ENCODE data around the gene FLG. TPM values are rescaled to one million over a fixed set of nuclear protein-coding genes. Genes with fewer than 3 reads are reported as not detected.
"Not testable (repeated sequence)": the region's sequence is repeated elsewhere in the genome, so short reads cannot be mapped to it uniquely, and the experiment has no call there.

Gene FLG
- 1 to 10 TPM; 2.1 to 3.6 (median 2.5) TPM for polyA plus RNA-seq (ENCODE audit: insufficient read length in 4 of 4)

GRCh38 chr1:152325111-152325510 is at the start of gene FLG:
FLG (minus strand) TSS chr1:152325239; CDS start chr1:152315456, 9,783 bp downstream.
- DNase-seq (ENCODE audit: low read depth in 4 of 4, low spot score in 3 of 4) = no peak

- no peak for DNase-seq (ENCODE audit: low read depth in 4 of 4, low spot score in 3 of 4)
These were observed 49.4 kb upstream of the FLG start for GRCh38 chr1:152374451-152374850.

- DNase-seq (ENCODE audit: low read depth in 4 of 4, low spot score in 3 of 4) = no peak
These were observed 47.6 kb upstream of the FLG start for GRCh38 chr1:152372672-152373071.

- no peak for DNase-seq (ENCODE audit: low read depth in 4 of 4, low spot score in 3 of 4)
These were observed 42.4 kb upstream of the FLG start for GRCh38 chr1:152367436-152367835.

GRCh38 chr1:152359906-152360305 is 34.9 kb upstream of the FLG start, which contains the start of gene FLG2:
FLG2 (minus strand) TSS chr1:152360006; CDS start chr1:152358884, 1,122 bp downstream.
- DNase-seq (ENCODE audit: low read depth in 4 of 4, low spot score in 3 of 4) = no peak

- DNase-seq (ENCODE audit: low read depth in 4 of 4, low spot score in 3 of 4) = no peak
These were observed 31.7 kb upstream of the FLG start for GRCh38 chr1:152356736-152357135.

GRCh38 chr1:152349611-152350010 is 24.6 kb upstream of the FLG start:
- no peak for DNase-seq (ENCODE audit: low read depth in 4 of 4, low spot score in 3 of 4)

GRCh38 chr1:152348447-152348846 is 23.4 kb upstream of the FLG start:
- DNase-seq (ENCODE audit: low read depth in 4 of 4, low spot score in 3 of 4) = no peak

GRCh38 chr1:152347116-152347728 is 22.2 kb upstream of the FLG start:
- peak; percentile 39 to 51 (median 42) for DNase-seq (ENCODE audit: low read depth in 4 of 4, low spot score in 3 of 4)

- no peak for DNase-seq (ENCODE audit: low read depth in 4 of 4, low spot score in 3 of 4)
These were observed 19.4 kb upstream of the FLG start for GRCh38 chr1:152344438-152344837.

- DNase-seq (ENCODE audit: low read depth in 4 of 4, low spot score in 3 of 4) = no peak
These were observed 18.0 kb upstream of the FLG start for GRCh38 chr1:152343006-152343405.

- no peak for DNase-seq (ENCODE audit: low read depth in 4 of 4, low spot score in 3 of 4)
These were observed 10.4 kb upstream of the FLG start for GRCh38 chr1:152335399-152335798.

- no peak for DNase-seq (ENCODE audit: low read depth in 4 of 4, low spot score in 3 of 4)
These were observed 3.9 kb upstream of the FLG start for GRCh38 chr1:152328801-152329391.

GRCh38 chr1:152313970-152314369 is 11.1 kb downstream of the FLG start:
- DNase-seq (ENCODE audit: low read depth in 4 of 4, low spot score in 3 of 4) = no peak

- DNase-seq (ENCODE audit: low read depth in 4 of 4, low spot score in 3 of 4) = no peak
These were observed 11.7 kb downstream of the FLG start for GRCh38 chr1:152313319-152313801.

- DNase-seq (ENCODE audit: low read depth in 4 of 4, low spot score in 3 of 4) = not testable (repeated sequence)
These were observed 12.9 kb downstream of the FLG start for GRCh38 chr1:152312169-152312568.

GRCh38 chr1:152309955-152310354 is 15.1 kb downstream of the FLG start:
- DNase-seq (ENCODE audit: low read depth in 4 of 4, low spot score in 3 of 4) = no peak

GRCh38 chr1:152309320-152309901 is 15.6 kb downstream of the FLG start:
- DNase-seq (ENCODE audit: low read depth in 4 of 4, low spot score in 3 of 4) = not testable (repeated sequence)

GRCh38 chr1:152308758-152309157 is 16.3 kb downstream of the FLG start:
- DNase-seq (ENCODE audit: low read depth in 4 of 4, low spot score in 3 of 4) = not testable (repeated sequence)

- DNase-seq (ENCODE audit: low read depth in 4 of 4, low spot score in 3 of 4) = not testable (repeated sequence)
These were observed 17.1 kb downstream of the FLG start for GRCh38 chr1:152307970-152308369.

GRCh38 chr1:152306123-152306522 is 18.9 kb downstream of the FLG start:
- not testable (repeated sequence) for DNase-seq (ENCODE audit: low read depth in 4 of 4, low spot score in 3 of 4)

- DNase-seq (ENCODE audit: low read depth in 4 of 4, low spot score in 3 of 4) = not testable (repeated sequence)
These were observed 20.3 kb downstream of the FLG start for GRCh38 chr1:152304773-152305172.
